ENCODE measurements around the gene MTCH2.

Gene MTCH2

GRCh38 chr11:47611348-47611794 lies 31.0 kb downstream of the MTCH2 start:
- FAIRE-seq = no peak
- no peak for DNase-seq (ENCODE audit: insufficient read length, low spot score)
- no peak for TF ChIP-seq CTCF (IDR thresholded peaks at IDR 0.05; ENCODE audit: insufficient read depth, missing control alignments)

GRCh38 chr11:47609675-47610074 lies 32.7 kb downstream of the MTCH2 start:
- no peak for FAIRE-seq
- no peak for DNase-seq (ENCODE audit: insufficient read length, low spot score)

GRCh38 chr11:47607380-47607779 lies 35.0 kb downstream of the MTCH2 start:
- FAIRE-seq = no peak
- no peak for DNase-seq (ENCODE audit: insufficient read length, low spot score)
- TF ChIP-seq CTCF (IDR thresholded peaks at IDR 0.05; ENCODE audit: insufficient read depth, missing control alignments) = no peak

More at GRCh38 chr11:47609675-47610074, 32.7 kb downstream of the MTCH2 start:
- no peak for TF ChIP-seq CTCF (IDR thresholded peaks at IDR 0.05; ENCODE audit: insufficient read depth, missing control alignments)

- TF ChIP-seq CTCF (IDR thresholded peaks at IDR 0.05; ENCODE audit: insufficient read depth, missing control alignments) = no peak
- FAIRE-seq = no peak
- DNase-seq (ENCODE audit: insufficient read length, low spot score) = no peak
Observed at GRCh38 chr11:47606731-47607130, 35.6 kb downstream of the MTCH2 start.

GRCh38 chr11:47605921-47606320 lies 36.4 kb downstream of the MTCH2 start:
- TF ChIP-seq CTCF (IDR thresholded peaks at IDR 0.05; ENCODE audit: insufficient read depth, missing control alignments) = no peak
- FAIRE-seq (no peak), DNase-seq (ENCODE audit: insufficient read length, low spot score) (no peak)

GRCh38 chr11:47603295-47603694 lies 39.1 kb downstream of the MTCH2 start:
- FAIRE-seq (no peak), DNase-seq (ENCODE audit: insufficient read length, low spot score) (no peak)
- no peak for TF ChIP-seq CTCF (IDR thresholded peaks at IDR 0.05; ENCODE audit: insufficient read depth, missing control alignments)

- TF ChIP-seq CTCF (IDR thresholded peaks at IDR 0.05; ENCODE audit: insufficient read depth, missing control alignments) = no peak
- DNase-seq (ENCODE audit: insufficient read length, low spot score) (no peak), FAIRE-seq (peak; percentile 32)
Observed at GRCh38 chr11:47599902-47600301, 42.5 kb downstream of the MTCH2 start.

All from D721Med (cell line).